PFSK-1 (cell line): ENCODE data around the gene LST1.

Experiments
- POLR2AphosphoS5 ChIP-seq: IDR thresholded peaks from 2 replicates; pipeline ENCODE4 v1.6.1; 2012; ENCODE audit warnings: low read depth, mild to moderate bottlenecking, control low read depth, low read length, moderate library complexity
- SIN3A ChIP-seq: IDR thresholded peaks from 2 replicates; pipeline ENCODE4 v1.6.1; 2012; ENCODE audit warnings: mild to moderate bottlenecking, low read length, moderate library complexity, borderline replicate concordance; ENCODE audit not compliant: insufficient read depth
- TAF1 ChIP-seq: IDR thresholded peaks from 2 replicates; pipeline ENCODE4 v1.6.1; 2012; ENCODE audit warnings: low read length, control low read depth, borderline replicate concordance; ENCODE audit not compliant: insufficient read depth

- TF ChIP-seq POLR2AphosphoS5 (no peak), TAF1 (no peak), SIN3A (no peak)
These were observed 5.7 kb upstream of the LST1 start for GRCh38 chr6:31580438-31580740.
